Measurements from ENCODE around the gene ZNF554. TPM values are rescaled to one million over a fixed set of nuclear protein-coding genes. Genes with fewer than 3 reads are reported as not detected.

The ZNF554 gene
- total RNA-seq, 1 experiment from 2014 or later = 5.9 TPM

GRCh38 chr19:2807379-2808128 is 12.1 kb upstream of the ZNF554 start:
- no peak overlapping the region for H3K4me2 ChIP-seq (ENCODE audit: insufficient read depth, insufficient read length, low read length)
- WGBS (ENCODE audit: extremely low coverage, insufficient read length, low lambda C conversion rate) = no CpG with 5 or more reads among the region's 56 CpGs

More at GRCh38 chr19:2807379-2808128, 12.1 kb upstream of the ZNF554 start:
- H4K91ac ChIP-seq (ENCODE audit: insufficient read length, low read depth, low read length) = no peak overlapping the region
- H3K9me3 ChIP-seq (ENCODE audit: control insufficient read depth, low read depth, low read length) = no peaks in the 10 kb centered on the region
- H3K23ac ChIP-seq (ENCODE audit: insufficient read length, low read depth, low read length) = no peak overlapping the region
- H3K4me3 Mint-ChIP-seq = no peak overlapping the region
- no peak overlapping the region for H3K9ac ChIP-seq (ENCODE audit: extremely low read depth, insufficient read length, low read length)
- no peak overlapping the region for H2BK12ac ChIP-seq (ENCODE audit: insufficient read length, low read depth, low read length)
- no peaks in the 10 kb centered on the region for H3K4me1 ChIP-seq (ENCODE audit: insufficient read depth, low read length)
- no peaks in the 10 kb centered on the region for H4K20me1 ChIP-seq (ENCODE audit: control insufficient read depth, insufficient read depth, insufficient read length)
- H3K14ac ChIP-seq (ENCODE audit: insufficient read depth, low read length) = no peak overlapping the region
- no peak overlapping the region for H2BK15ac ChIP-seq (ENCODE audit: low read depth, low read length)
- H3K79me2 ChIP-seq (ENCODE audit: insufficient read depth, low read length) = no peaks in the 10 kb centered on the region
- H3K27me3 ChIP-seq (ENCODE audit: insufficient read depth, low read length) = no peaks in the 10 kb centered on the region
- no peaks in the 10 kb centered on the region for H3K4me1 Mint-ChIP-seq
- TF ChIP-seq CTCF (conservative IDR thresholded peaks at IDR 0.05) = no peak
- H3K27ac Mint-ChIP-seq = no peak overlapping the region
- no peak overlapping the region for H4K8ac ChIP-seq (replicated peaks; ENCODE audit: insufficient read length, low read depth, low read length)
- H3K56ac ChIP-seq (ENCODE audit: insufficient read length, low read depth, low read length) = no peak overlapping the region
- no peak overlapping the region for H2BK5ac ChIP-seq (ENCODE audit: insufficient read length, low read length)
- no peaks in the 10 kb centered on the region for H3K9me3 Mint-ChIP-seq
- H2AFZ ChIP-seq (ENCODE audit: low read length) = no peak overlapping the region
- no peak for DNase-seq
- H2AK5ac ChIP-seq (ENCODE audit: insufficient read length, low read length) = no peak overlapping the region
- no peak overlapping the region for H2BK20ac ChIP-seq (ENCODE audit: low read depth, low read length, poor library complexity, severe bottlenecking)
- no peaks in the 10 kb centered on the region for H3K79me1 ChIP-seq (ENCODE audit: insufficient read depth, low read depth, low read length, poor library complexity, severe bottlenecking)
- H3T11ph ChIP-seq (ENCODE audit: low read length) = no peak overlapping the region
- H3K18ac ChIP-seq (ENCODE audit: insufficient read length, low read depth, low read length) = no peak overlapping the region
- peaks cover 20 to 65% (median 61%) of the 10 kb centered on the region in 3 experiments for H3K36me3 Mint-ChIP-seq (ENCODE audit: insufficient read depth in 1 of 3, low read depth in 3 of 3)
- H3K4ac ChIP-seq (ENCODE audit: low read depth, low read length) = no peak overlapping the region
- H3K27ac ChIP-seq (ENCODE audit: insufficient read length, low read depth, low read length) = no peak overlapping the region
- H3K27me3 Mint-ChIP-seq (ENCODE audit: low read depth) = no peaks in the 10 kb centered on the region; the same call in 1 of the 2 replicates
- no peak overlapping the region for H2BK120ac ChIP-seq (ENCODE audit: low read depth, low read length, poor library complexity, severe bottlenecking)
- H4K5ac ChIP-seq (ENCODE audit: insufficient read length, low read depth, low read length) = no peak overlapping the region
- no peaks in the 10 kb centered on the region for H3K23me2 ChIP-seq (ENCODE audit: insufficient read length, low read depth, low read length, poor library complexity, severe bottlenecking)
